A673 (cell line): ENCODE measurements around the gene ARHGEF4. TPM values are rescaled to one million over a fixed set of nuclear protein-coding genes. Genes with fewer than 3 reads are reported as not detected.

Source experiments
- BruUV-seq: library from RNA; stranded (reverse); fragments of 400-500 nt; replicated peaks from 2 replicates; lab custom pipeline; 2021; lab: Mats Ljungman, UMichigan
- CTCF ChIA-PET: fragments of 300-600 bp; sonication (Branson Sonifier 250); formaldehyde crosslinking; loops from one replicate; lab custom pipeline; 2022; ENCODE audit warnings: antibody characterized with exemption; lab: Charles Lee
- POLR2A ChIA-PET: fragments of 300-600 bp; sonication (Branson Sonifier 250); formaldehyde crosslinking; loops from one replicate; lab custom pipeline; 2022; ENCODE audit warnings: antibody characterized with exemption; ENCODE audit not compliant: low non-redundant PET; lab: Charles Lee
- DNase-seq: peaks from one replicate; pipeline ENCODE4 v3.0.0-alpha.2; 2015; ENCODE audit warnings: low spot score
- H3K27ac ChIP-seq: fragments of 200-600 bp; sonication (generic); 2 replicates; pipeline ENCODE4 v1.5.1; 2016; ENCODE audit warnings: mixed run types, low read depth, mild to moderate bottlenecking, mixed read lengths, antibody characterized with exemption, low read length; ENCODE audit not compliant: poor library complexity, severe bottlenecking
- H3K27me3 ChIP-seq: fragments of 200-600 bp; sonication (generic); replicated peaks from 2 replicates; pipeline ENCODE4 v1.6.1; 2017; ENCODE audit warnings: mixed run types, low read depth, mild to moderate bottlenecking, mixed read lengths, antibody characterized with exemption, low read length; ENCODE audit not compliant: insufficient read depth, poor library complexity
- H3K36me3 ChIP-seq: fragments of 200-600 bp; sonication (generic); 2 replicates; pipeline ENCODE4 v1.6.1; 2016; ENCODE audit warnings: mixed run types, mild to moderate bottlenecking, mixed read lengths, antibody characterized with exemption, low read length; ENCODE audit not compliant: insufficient read depth, poor library complexity, severe bottlenecking
- H3K4me1 ChIP-seq: fragments of 200-600 bp; sonication (generic); 2 replicates; pipeline ENCODE4 v1.6.1; 2017; ENCODE audit warnings: mixed run types, mild to moderate bottlenecking, mixed read lengths, antibody characterized with exemption, low read length; ENCODE audit not compliant: insufficient read depth, poor library complexity, severe bottlenecking
- H3K4me3 ChIP-seq: fragments of 200-600 bp; sonication (generic); 2 replicates; pipeline ENCODE4 v1.5.1; 2016; ENCODE audit warnings: low read depth, mixed run types, mild to moderate bottlenecking, mixed read lengths, low read length; ENCODE audit not compliant: poor library complexity, severe bottlenecking
- H3K9me3 ChIP-seq: fragments of 200-600 bp; sonication (generic); 2 replicates; pipeline ENCODE4 v1.6.1; 2016; ENCODE audit warnings: mixed run types, low read depth, mild to moderate bottlenecking, mixed read lengths, antibody characterized with exemption, low read length; ENCODE audit not compliant: poor library complexity, severe bottlenecking
- CTCF ChIP-seq: fragments of 300-800, 200-600 bp; sonication (generic); conservative IDR thresholded peaks from 2 replicates; pipeline ENCODE4 v1.5.1; 2017; ENCODE audit warnings: low read depth, mild to moderate bottlenecking, antibody characterized with exemption, low read length, moderate library complexity, mixed read lengths
- EZH2 ChIP-seq: fragments of 200-600 bp; sonication (generic); IDR thresholded peaks from 2 replicates; pipeline ENCODE4 v1.6.1; 2017; ENCODE audit warnings: borderline replicate concordance, low read depth, mild to moderate bottlenecking, mixed read lengths, antibody characterized with exemption, low read length; ENCODE audit not compliant: poor library complexity, severe bottlenecking
- intact Hi-C: fragments of 100-400 bp; cut with micrococcal nuclease; formaldehyde crosslinking; loops from one replicate; pipeline ENCODE4 v1.10.0; 2022; ENCODE audit not compliant: unreplicated experiment
- total RNA-seq: library from RNA; stranded (reverse); gene quantifications from 2 replicates; pipeline ENCODE4 v1.2.3, GENCODE V29; 2021

The ARHGEF4 gene
- total RNA-seq, 1 experiment from 2014 or later: 2.1 TPM

GRCh38 chr2:130997198-130997597 lies 160.5 kb downstream of the ARHGEF4 start:
- no peak overlapping the region for H3K27ac ChIP-seq
- H3K36me3 ChIP-seq: no peaks in the 10 kb centered on the region
- CTCF ChIA-PET: no interaction called here
- BruUV-seq: no TSS peak
- H3K4me3 ChIP-seq: no peak overlapping the region
- no peaks in the 10 kb centered on the region for H3K9me3 ChIP-seq
- peaks cover 50% of the 10 kb centered on the region for H3K27me3 ChIP-seq
- DNase-seq: no peak
- intact Hi-C loops: loop anchor here (2.0 kb wide), 1 partner anchor 70 kb away; no protein-coding TSS in a partner anchor
- no peak for TF ChIP-seq CTCF
- TF ChIP-seq EZH2: no peak
- no peaks in the 10 kb centered on the region for H3K4me1 ChIP-seq
- POLR2A ChIA-PET: no interaction called here

DNA sequence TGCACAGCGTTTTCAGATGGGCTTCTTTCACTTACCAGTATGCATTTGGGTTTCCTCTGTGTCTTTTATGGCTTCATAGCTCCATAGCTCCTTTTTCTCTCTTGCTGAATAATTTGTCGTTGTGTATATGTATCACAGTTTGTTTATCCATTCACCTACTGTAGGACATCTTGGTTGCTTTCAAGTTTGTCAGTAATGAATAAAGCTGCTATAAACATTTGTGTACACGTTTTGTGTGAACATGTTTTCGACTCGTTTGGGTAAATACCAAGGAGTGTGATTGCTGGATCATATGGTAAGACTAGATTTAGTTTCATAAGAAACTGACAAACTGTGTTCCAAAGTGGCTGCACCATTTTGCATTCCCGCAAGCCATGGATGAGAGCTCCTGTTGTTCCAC lies 161.8 kb downstream of the ARHGEF4 start:
- Histone ChIP-seq H3K4me3 (no peak overlapping the region), H3K36me3 (no peaks in the 10 kb centered on the region), H3K9me3 (no peaks in the 10 kb centered on the region), H3K4me1 (no peaks in the 10 kb centered on the region), H3K27me3 (peaks cover 55% of the 10 kb centered on the region), H3K27ac (no peak overlapping the region)
- no peak for DNase-seq
- ChIA-PET POLR2A (no interaction called here), CTCF (no interaction called here)
- no TSS peak for BruUV-seq
- intact Hi-C loops: no loop called here
- TF ChIP-seq EZH2: no peak
- no peak for TF ChIP-seq CTCF

DNA sequence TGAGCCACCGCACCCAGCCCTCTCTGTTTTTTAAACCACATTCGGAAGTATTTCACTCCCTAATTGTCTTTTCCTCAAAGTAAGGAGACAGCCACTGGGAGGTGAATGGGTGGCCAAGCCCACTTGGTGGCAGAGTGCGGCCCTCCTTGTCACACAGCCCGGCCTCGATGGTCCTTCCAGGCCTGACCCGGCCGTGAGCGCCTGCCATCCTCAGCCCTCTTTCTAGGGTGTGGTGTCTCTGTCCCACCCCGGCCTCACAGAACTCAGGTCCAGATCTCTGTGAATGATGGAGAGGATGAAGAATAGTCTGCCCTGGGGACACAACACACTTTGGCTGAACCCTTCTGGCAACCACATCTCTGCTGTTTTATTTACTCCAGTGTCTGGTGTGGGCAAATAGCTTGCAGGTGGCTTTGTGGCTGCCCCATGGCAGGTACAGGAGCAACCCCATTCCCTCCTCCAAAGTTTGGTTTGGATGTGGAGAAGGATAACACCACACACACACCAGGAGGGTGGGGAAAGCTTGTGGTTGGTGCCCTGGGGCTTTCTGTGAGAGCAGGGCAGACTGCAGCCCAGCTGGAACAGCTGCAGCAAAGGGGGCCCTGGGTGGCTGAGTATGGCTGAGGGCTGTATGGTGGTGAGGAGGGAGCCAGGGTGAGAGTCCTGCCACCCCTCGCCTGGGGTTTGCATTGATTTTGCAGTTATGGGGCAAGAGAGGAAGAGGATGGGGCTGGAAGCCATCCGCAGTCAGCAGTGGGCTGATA lies 167.9 kb downstream of the ARHGEF4 start:
- Histone ChIP-seq H3K4me1 (no peaks in the 10 kb centered on the region), H3K4me3 (no peak overlapping the region), H3K36me3 (no peaks in the 10 kb centered on the region), H3K27me3 (peaks cover 78% of the 10 kb centered on the region), H3K27ac (no peak overlapping the region), H3K9me3 (no peaks in the 10 kb centered on the region)
- intact Hi-C loops: no loop called here
- DNase-seq: no peak
- CTCF ChIA-PET: no interaction called here
- TF ChIP-seq EZH2 (no peak), CTCF (no peak)
- no TSS peak for BruUV-seq
- POLR2A ChIA-PET: no interaction called here
